ENCODE data around the gene VAT1L.

The VAT1L gene

GRCh38 chr16:77971306-77972061, 183.1 kb downstream of the VAT1L start:
- no peaks in the 10 kb centered on the region for H3K9me3 ChIP-seq
- peak; percentile 69 for TF ChIP-seq CTCF (IDR thresholded peaks at IDR 0.05; ENCODE audit: low read depth, low read length)
- peak; percentile 77 for DNase-seq
- no peak overlapping the region for H3K4me3 ChIP-seq (ENCODE audit: low read depth, low read length)
- H3K27me3 ChIP-seq: no peaks in the 10 kb centered on the region; the same call in 1 of the 2 replicates
- H3K4me1 ChIP-seq: no peaks in the 10 kb centered on the region
- no peaks in the 10 kb centered on the region for H3K36me3 ChIP-seq

- no peak for TF ChIP-seq CTCF (IDR thresholded peaks at IDR 0.05; ENCODE audit: low read depth, low read length)
Observed at GRCh38 chr16:77972062-77972392, 183.7 kb downstream of the VAT1L start.

GRCh38 chr16:77974883-77975282, 186.5 kb downstream of the VAT1L start:
- H3K36me3 ChIP-seq: no peaks in the 10 kb centered on the region
- H3K27me3 ChIP-seq: no peaks in the 10 kb centered on the region; the same call in 1 of the 2 replicates
- H3K4me3 ChIP-seq (ENCODE audit: low read depth, low read length): no peak overlapping the region
- TF ChIP-seq CTCF (IDR thresholded peaks at IDR 0.05; ENCODE audit: low read depth, low read length): no peak
- no peaks in the 10 kb centered on the region for H3K4me1 ChIP-seq
- no peak for DNase-seq
- no peaks in the 10 kb centered on the region for H3K9me3 ChIP-seq

More at GRCh38 chr16:77972062-77972392, 183.7 kb downstream of the VAT1L start:
- H3K4me3 ChIP-seq (ENCODE audit: low read depth, low read length): no peak overlapping the region
- H3K4me1 ChIP-seq: no peaks in the 10 kb centered on the region
- H3K9me3 ChIP-seq: no peaks in the 10 kb centered on the region
- no peaks in the 10 kb centered on the region for H3K36me3 ChIP-seq
- no peak for DNase-seq
- H3K27me3 ChIP-seq: no peaks in the 10 kb centered on the region; the same call in 1 of the 2 replicates

GRCh38 chr16:77975942-77976341, 187.6 kb downstream of the VAT1L start:
- H3K9me3 ChIP-seq: no peaks in the 10 kb centered on the region
- no peaks in the 10 kb centered on the region; the same call in 1 of the 2 replicates for H3K27me3 ChIP-seq
- no peak for TF ChIP-seq CTCF (IDR thresholded peaks at IDR 0.05; ENCODE audit: low read depth, low read length)
- no peak for DNase-seq
- no peak overlapping the region for H3K4me3 ChIP-seq (ENCODE audit: low read depth, low read length)
- H3K36me3 ChIP-seq: no peaks in the 10 kb centered on the region
- no peaks in the 10 kb centered on the region for H3K4me1 ChIP-seq

- no peak for TF ChIP-seq CTCF (IDR thresholded peaks at IDR 0.05; ENCODE audit: low read depth, low read length)
- no peaks in the 10 kb centered on the region for H3K27me3 ChIP-seq
- no peak for DNase-seq
Observed at GRCh38 chr16:77977339-77977738, 189.0 kb downstream of the VAT1L start.

GRCh38 chr16:77985111-77985510, 196.7 kb downstream of the VAT1L start:
- no peak for TF ChIP-seq CTCF (IDR thresholded peaks at IDR 0.05; ENCODE audit: low read depth, low read length)
- Histone ChIP-seq H3K9me3 (no peaks in the 10 kb centered on the region), H3K4me1 (no peaks in the 10 kb centered on the region), H3K36me3 (no peaks in the 10 kb centered on the region), H3K4me3 (ENCODE audit: low read depth, low read length) (no peak overlapping the region), H3K27me3 (no peaks in the 10 kb centered on the region)
- no peak for DNase-seq

More at GRCh38 chr16:77977339-77977738, 189.0 kb downstream of the VAT1L start:
- Histone ChIP-seq H3K9me3 (no peaks in the 10 kb centered on the region), H3K36me3 (no peaks in the 10 kb centered on the region), H3K4me3 (ENCODE audit: low read depth, low read length) (no peak overlapping the region), H3K4me1 (no peaks in the 10 kb centered on the region)

All from BE2C (cell line).